OCI-LY1 (cell line): Measurements from ENCODE around the gene PPP4C.

Experiments used
- CTCF ChIP-seq: fragments of 200-600 bp; sonication (generic), shearing (Covaris generic); IDR thresholded peaks from 2 replicates; pipeline ENCODE4 v1.5.1; 2017; ENCODE audit warnings: mild to moderate bottlenecking, antibody characterized with exemption, low read length, moderate library complexity, mixed read lengths
- EZH2 ChIP-seq: fragments of 200-600 bp; sonication (generic), shearing (Covaris generic); IDR thresholded peaks from 2 replicates; pipeline ENCODE4 v1.8.0; 2017; ENCODE audit warnings: borderline replicate concordance, mixed run types, mild to moderate bottlenecking, antibody characterized with exemption, low read length, moderate library complexity, mixed read lengths

- TF ChIP-seq EZH2: no peak
- no peak for TF ChIP-seq CTCF
Measured at GRCh38 chr16:30033270-30033669, 42.5 kb upstream of the PPP4C start.
